Measurements from ENCODE around the gene WNT6.

WNT6 gene

GRCh38 chr2:218829868-218830451 is 29.6 kb upstream of the WNT6 start:
- in situ Hi-C loops (cut with MboI; ENCODE audit: low sequenced_read_pairs), result loop anchor here (25.0 kb wide), 2 partner anchors 418 to 543 kb away; partner anchors contain the start of genes TMBIM1 and VIL1

GRCh38 chr2:218830526-218831306 is 28.9 kb upstream of the WNT6 start:
- in situ Hi-C loops (cut with MboI; ENCODE audit: low sequenced_read_pairs), result loop anchor here (25.0 kb wide), 2 partner anchors 418 to 543 kb away; partner anchors contain the start of genes TMBIM1 and VIL1

- in situ Hi-C loops (cut with MboI; ENCODE audit: low sequenced_read_pairs), result loop anchor here (25.0 kb wide), 2 partner anchors 419 to 544 kb away; partner anchors contain the start of genes TMBIM1 and VIL1
Measured at GRCh38 chr2:218831378-218831990, 28.1 kb upstream of the WNT6 start, which contains the start of gene PRKAG3. Gene PRKAG3 (minus strand): TSS chr2:218831803.

GRCh38 chr2:218832081-218832480 is 27.5 kb upstream of the WNT6 start:
- in situ Hi-C loops (cut with MboI; ENCODE audit: low sequenced_read_pairs), result loop anchor here (25.0 kb wide), 2 partner anchors 420 to 545 kb away; partner anchors contain the start of genes TMBIM1 and VIL1

GRCh38 chr2:218832520-218832919 is 27.1 kb upstream of the WNT6 start:
- in situ Hi-C loops (cut with MboI; ENCODE audit: low sequenced_read_pairs), result loop anchor here (25.0 kb wide), 2 partner anchors 420 to 545 kb away; partner anchors contain the start of genes TMBIM1 and VIL1

GRCh38 chr2:218833023-218833609 is 26.5 kb upstream of the WNT6 start:
- in situ Hi-C loops (cut with MboI; ENCODE audit: low sequenced_read_pairs), result loop anchor here (25.0 kb wide), 2 partner anchors 421 to 546 kb away; partner anchors contain the start of genes TMBIM1 and VIL1

- in situ Hi-C loops (cut with MboI; ENCODE audit: low sequenced_read_pairs), result loop anchor here (25.0 kb wide), 2 partner anchors 422 to 547 kb away; partner anchors contain the start of genes TMBIM1 and VIL1
Measured at GRCh38 chr2:218834685-218835084, 24.9 kb upstream of the WNT6 start.

- in situ Hi-C loops (cut with MboI; ENCODE audit: low sequenced_read_pairs), result loop anchor here (25.0 kb wide), 2 partner anchors 425 to 550 kb away; partner anchors contain the start of genes TMBIM1 and VIL1
Measured at GRCh38 chr2:218837495-218837894, 22.1 kb upstream of the WNT6 start.

GRCh38 chr2:218839430-218839829 is 20.2 kb upstream of the WNT6 start:
- in situ Hi-C loops (cut with MboI; ENCODE audit: low sequenced_read_pairs), result loop anchor here (25.0 kb wide), 2 partner anchors 427 to 552 kb away; partner anchors contain the start of genes TMBIM1 and VIL1

GRCh38 chr2:218839888-218840287 is 19.7 kb upstream of the WNT6 start:
- in situ Hi-C loops (cut with MboI; ENCODE audit: low sequenced_read_pairs), result loop anchor here (10.0 to 25.0 kb wide), 3 partner anchors 115 to 553 kb away; partner anchors contain the start of genes TMBIM1 and VIL1

- in situ Hi-C loops (cut with MboI; ENCODE audit: low sequenced_read_pairs), result loop anchor here (10.0 to 25.0 kb wide), 3 partner anchors 120 to 557 kb away; partner anchors contain the start of genes TMBIM1 and VIL1
Measured at GRCh38 chr2:218844334-218844733, 15.3 kb upstream of the WNT6 start.

- in situ Hi-C loops (cut with MboI; ENCODE audit: low sequenced_read_pairs), result loop anchor here (10.0 to 25.0 kb wide), 3 partner anchors 122 to 560 kb away; partner anchors contain the start of genes TMBIM1 and VIL1
Measured at GRCh38 chr2:218846963-218847362, 12.6 kb upstream of the WNT6 start.

- in situ Hi-C loops (cut with MboI; ENCODE audit: low sequenced_read_pairs), result loop anchor here (10.0 to 25.0 kb wide), 3 partner anchors 125 to 562 kb away; partner anchors contain the start of genes TMBIM1 and VIL1
Measured at GRCh38 chr2:218849721-218850120, 9.9 kb upstream of the WNT6 start.

GRCh38 chr2:218850796-218851195 is 8.8 kb upstream of the WNT6 start:
- in situ Hi-C loops (cut with MboI; ENCODE audit: low sequenced_read_pairs), result no loop called here

- in situ Hi-C loops (cut with MboI; ENCODE audit: low sequenced_read_pairs), result no loop called here
Measured at GRCh38 chr2:218851286-218851685, 8.3 kb upstream of the WNT6 start.

- in situ Hi-C loops (cut with MboI; ENCODE audit: low sequenced_read_pairs), result no loop called here
Measured at GRCh38 chr2:218852911-218853667, 6.5 kb upstream of the WNT6 start.

- in situ Hi-C loops (cut with MboI; ENCODE audit: low sequenced_read_pairs), result no loop called here
Measured at GRCh38 chr2:218853766-218854165, 5.8 kb upstream of the WNT6 start.

- in situ Hi-C loops (cut with MboI; ENCODE audit: low sequenced_read_pairs), result no loop called here
Measured at GRCh38 chr2:218854860-218855259, 4.7 kb upstream of the WNT6 start.
